GM12878 (cell line): Measurements from ENCODE around the gene TEKT5. TPM values are rescaled to one million over a fixed set of nuclear protein-coding genes. Genes with fewer than 3 reads are reported as not detected.

Experiments used
- ATAC-seq: fragments of 200-7000 bp; cut with Tn5 transposase; 3 replicates; pipeline ENCODE4 v1.9.1; 2020; ENCODE audit warnings: mild to moderate bottlenecking, moderate library complexity
- BruUV-seq: library from RNA; stranded (reverse); fragments of 400-500 nt; replicated peaks from 2 replicates; lab custom pipeline; 2021; lab: Mats Ljungman, UMichigan
- CTCF ChIA-PET: fragments of 300-600 bp; sonication (Branson Sonifier 250); formaldehyde crosslinking; extraction: SDS; loops from one replicate; lab custom pipeline; 2021; ENCODE audit warnings: inconsistent platforms; lab: Yijun Ruan, JAX
- POLR2A ChIA-PET: fragments of 350-600 bp; formaldehyde crosslinking; extraction: SDS; loops from one replicate; lab custom pipeline; 2021; ENCODE audit warnings: inconsistent platforms; lab: Charles Lee
- RAD21 ChIA-PET: fragments of 300-600 bp; sonication (Branson Sonifier 250); formaldehyde crosslinking; loops from one replicate; lab custom pipeline; 2023; ENCODE audit warnings: antibody characterized with exemption; ENCODE audit not compliant: unreplicated experiment; lab: Charles Lee
- SMC1A ChIA-PET: fragments of 300-600 bp; sonication (Branson Sonifier 250); formaldehyde crosslinking; loops from one replicate; lab custom pipeline; 2023; ENCODE audit not compliant: unreplicated experiment, uncharacterized antibody; lab: Charles Lee
- DNase-seq: peaks from one replicate; pipeline ENCODE4 v3.0.0-alpha.2; 2011; ENCODE audit warnings: low read depth, low spot score
- FAIRE-seq: peaks from 3 replicates; lab custom pipeline; 2011; peaks lifted over from hg19 to GRCh38; lab: Jason Lieb, UNC
- H2AFZ ChIP-seq: 2 replicates; pipeline ENCODE4 v1.6.0; 2011; ENCODE audit warnings: low read depth, low read length, control low read depth; ENCODE audit not compliant: control insufficient read depth
- H3K27ac ChIP-seq: 2 replicates; pipeline ENCODE4 v1.5.1; 2011; ENCODE audit warnings: control low read depth; ENCODE audit not compliant: control insufficient read depth, insufficient read depth
- H3K27me3 ChIP-seq, 2 experiments: replicated peaks in 1 of 2; 2 replicates each; pipeline versions ENCODE4 v1.6.0 to v1.6.1; 2011; ENCODE audit warnings: low read length in 1 of 2; ENCODE audit not compliant: control insufficient read depth in 2 of 2, insufficient read depth in 2 of 2
- H3K36me3 ChIP-seq, 2 experiments: 2 replicates each; pipeline ENCODE4 v1.5.1; 2011; ENCODE audit warnings: low read length in 1 of 2; ENCODE audit not compliant: control insufficient read depth in 2 of 2, insufficient read depth in 2 of 2
- H3K4me1 ChIP-seq: 2 replicates; pipeline ENCODE4 v1.6.1; 2011; ENCODE audit warnings: mild to moderate bottlenecking, low read length, moderate library complexity, mixed read lengths; ENCODE audit not compliant: control insufficient read depth, insufficient read depth
- H3K4me2 ChIP-seq: 2 replicates; pipeline ENCODE4 v1.6.0; 2011; ENCODE audit warnings: control low read depth; ENCODE audit not compliant: control insufficient read depth, insufficient read depth
- H3K4me3 ChIP-seq: fragments of 200-600 bp; sonication (generic); 2 replicates; pipeline ENCODE4 v1.5.1; 2016
- H3K79me2 ChIP-seq: 2 replicates; pipeline ENCODE4 v1.6.0; 2011; ENCODE audit warnings: low read length; ENCODE audit not compliant: control insufficient read depth, insufficient read depth
- H3K9ac ChIP-seq: 2 replicates; pipeline ENCODE4 v1.8.0; 2011; ENCODE audit warnings: low read length, control low read depth, mixed read lengths; ENCODE audit not compliant: control insufficient read depth, insufficient read depth
- H3K9me3 ChIP-seq: replicated peaks from 3 replicates; pipeline ENCODE4 v1.5.1; 2011; ENCODE audit warnings: mild to moderate bottlenecking, low read length; ENCODE audit not compliant: control insufficient read depth, insufficient read depth
- H4K20me1 ChIP-seq: 2 replicates; pipeline ENCODE4 v1.6.0; 2011; ENCODE audit not compliant: control insufficient read depth, insufficient read depth
- ASH2L ChIP-seq: fragments of 300-600, 200-600 bp; sonication (generic); IDR thresholded peaks from 2 replicates; pipeline ENCODE4 v1.6.1; 2017; ENCODE audit warnings: low read depth, mild to moderate bottlenecking, borderline replicate concordance
- ATF2 ChIP-seq: IDR thresholded peaks from 2 replicates; pipeline ENCODE4 v1.6.1; 2012; ENCODE audit warnings: low read length, inconsistent platforms
- BCL11A ChIP-seq: IDR thresholded peaks from 2 replicates; pipeline ENCODE4 v1.6.1; 2011; ENCODE audit warnings: low read depth, low read length
- CBFB ChIP-seq: IDR thresholded peaks from 2 replicates; pipeline ENCODE4 v1.6.1; 2016; ENCODE audit warnings: antibody characterized with exemption, low read depth
- CTCF ChIP-seq, 3 experiments: IDR thresholded peaks in 2 of 3; conservative IDR thresholded peaks in 1 of 3; 2 replicates each; pipeline ENCODE4 v1.5.1; 2011; ENCODE audit warnings: low read depth in 3 of 3, low read length in 3 of 3, mild to moderate bottlenecking in 3 of 3, control low read depth in 2 of 3, moderate library complexity in 2 of 3, inconsistent platforms in 1 of 3, mixed read lengths in 1 of 3; ENCODE audit not compliant: control insufficient read depth in 2 of 3, insufficient read depth in 1 of 3; ENCODE audit errors: extremely low read depth in 1 of 3
- IRF4 ChIP-seq: IDR thresholded peaks from 2 replicates; pipeline ENCODE4 v1.6.1; 2011; ENCODE audit warnings: low read depth, low read length
- NFYA ChIP-seq: IDR thresholded peaks from 2 replicates; pipeline ENCODE4 v1.6.1; 2011; ENCODE audit warnings: low read depth, mild to moderate bottlenecking, low read length, improper control_type of control experiment, borderline replicate concordance
- PAX8 ChIP-seq: fragments of 450-650 bp; IDR thresholded peaks from 2 replicates; pipeline ENCODE4 v1.6.1; 2017; ENCODE audit warnings: mild to moderate bottlenecking, moderate library complexity
- RAD51 ChIP-seq: fragments of 450-650 bp; IDR thresholded peaks from 2 replicates; pipeline ENCODE4 v1.6.1; 2016; ENCODE audit warnings: moderate library complexity, mild to moderate bottlenecking, inconsistent platforms
- RCOR1 ChIP-seq: conservative IDR thresholded peaks from 2 replicates; pipeline ENCODE4 v1.6.1; 2012; ENCODE audit warnings: low read depth, low read length, improper control_type of control experiment
- ZBTB33 ChIP-seq: fragments of 450-650 bp; IDR thresholded peaks from 2 replicates; pipeline ENCODE4 v1.6.1; 2017; ENCODE audit warnings: mild to moderate bottlenecking
- ZSCAN29 ChIP-seq: fragments of 450-650 bp; IDR thresholded peaks from 2 replicates; pipeline ENCODE4 v1.6.1; 2017; ENCODE audit warnings: mild to moderate bottlenecking, moderate library complexity
- WGBS: methylation state at CpG from one replicate; pipeline ENCODE4 v1.1.6; 2016; ENCODE audit warnings: low lambda C conversion rate; ENCODE audit not compliant: insufficient replicate concordance, insufficient coverage; ENCODE audit errors: missing lambda C conversion rate; 5-methylcytosine and 5-hydroxymethylcytosine counted together
- in situ Hi-C: fragments of 300-500 bp; cut with MboI; formaldehyde crosslinking; loops from 9 replicates; pipeline ENCODE4 v1.14.3; 2018; ENCODE audit warnings: mixed read lengths
- intact Hi-C: fragments of 100-400 bp; cut with micrococcal nuclease; formaldehyde crosslinking; loops from one replicate; pipeline ENCODE4 v1.14.2; 2022; ENCODE audit not compliant: unreplicated experiment
- polyA plus RNA-seq, 11 experiments: library from polyadenylated mRNA; depleted of rRNA in 4 of 11; unstranded in 6 of 11; stranded (reverse) in 5 of 11; fragments of >200 nt; fragmentation: Nextera tagmentation in 4 of 11; fragmentation: Illumina TruSeq in 1 of 11; extraction: Ambion mirVana in 4 of 11; extraction: Trizol in 1 of 11; gene quantifications; 1 replicate in 1 of 11; 2 replicates in 10 of 11; pipeline versions ENCODE4 v1.2.1 to v1.2.3, GENCODE V29; 2011 to 2016; ENCODE audit warnings: inconsistent platforms in 2 of 11, missing spikeins in 2 of 11, low read depth in 1 of 11
- total RNA-seq, 4 experiments: library from RNA; depleted of rRNA in 3 of 4; stranded (reverse); fragments of >200 nt in 3 of 4; fragmentation: Illumina TruSeq in 1 of 4; extraction: Trizol in 1 of 4; gene quantifications; 2 replicates each; pipeline versions ENCODE4 v1.2.1 to v1.2.3, GENCODE V29; 2013 to 2021

The TEKT5 gene
- total and polyA plus RNA-seq, 10 of the 15 experiments (the other 5 are each of a cell fraction or from before 2014, with no cell fraction given) = 0.19 to 2.2 (median 0.68) TPM; not detected in 1

- H3K9me3 ChIP-seq = no peaks in the 10 kb centered on the region
- H3K36me3 ChIP-seq = no peaks in the 10 kb centered on the region
- no peak for FAIRE-seq
- H3K79me2 ChIP-seq = no peaks in the 10 kb centered on the region
- H3K4me1 ChIP-seq = peaks cover 6% of the 10 kb centered on the region
- H2AFZ ChIP-seq = no peak overlapping the region
- no peak overlapping the region for H3K4me2 ChIP-seq
- RAD21 ChIA-PET = no interaction called here
- intact Hi-C loops = no loop called here
- no peak overlapping the region for H3K4me3 ChIP-seq
- in situ Hi-C loops = no loop called here
- no peak for DNase-seq
- H3K9ac ChIP-seq = no peak overlapping the region
- POLR2A ChIA-PET = no interaction called here
- no peak for TF ChIP-seq CTCF (IDR thresholded peaks at IDR 0.05 in 2 of 3, conservative IDR thresholded peaks at IDR 0.05 in 1 of 3; ENCODE audit: control insufficient read depth in 2 of 3, extremely low read depth in 1 of 3, insufficient read depth in 1 of 3, low read depth in 3 of 3, low read length in 3 of 3)
- TF ChIP-seq ZSCAN29 = no peak
- WGBS = 8% methylated on average over 3 of the region's 3 CpGs
- H3K27ac ChIP-seq = no peak overlapping the region
- no peak for ATAC-seq
- no TSS peak for BruUV-seq
- H3K27me3 ChIP-seq = peaks cover 0 to 5% of the 10 kb centered on the region in 2 experiments; a peak in 1 of 4 replicates
- SMC1A ChIA-PET = no interaction called here
- H4K20me1 ChIP-seq = no peaks in the 10 kb centered on the region
- CTCF ChIA-PET = no interaction called here
Observed at GRCh38 chr16:10623059-10623458, 71.7 kb downstream of the TEKT5 start.

- H2AFZ ChIP-seq = no peak overlapping the region
- ChIA-PET POLR2A (no interaction called here), RAD21 (no interaction called here), CTCF (no interaction called here), SMC1A (no interaction called here)
- WGBS = 43% methylated on average over 19 of the region's 19 CpGs
- no peaks in the 10 kb centered on the region for H3K9me3 ChIP-seq
- H4K20me1 ChIP-seq = no peaks in the 10 kb centered on the region
- ATAC-seq (no peak), FAIRE-seq (no peak), DNase-seq (no peak)
- H3K27ac ChIP-seq = no peak overlapping the region
- no peaks in the 10 kb centered on the region for H3K79me2 ChIP-seq
- peaks cover 6% of the 10 kb centered on the region for H3K4me1 ChIP-seq
- intact Hi-C loops (no loop called here), in situ Hi-C loops (no loop called here)
- no peak overlapping the region for H3K9ac ChIP-seq
- H3K36me3 ChIP-seq = no peaks in the 10 kb centered on the region
- no TSS peak for BruUV-seq
- no peak overlapping the region for H3K4me3 ChIP-seq
- peaks cover 0 to 5% of the 10 kb centered on the region in 2 experiments; a peak in 1 of 4 replicates for H3K27me3 ChIP-seq
- no peak overlapping the region for H3K4me2 ChIP-seq
- TF ChIP-seq ATF2 (no peak), ASH2L (no peak), NFYA (no peak), RAD51 (no peak), CBFB (no peak), BCL11A (no peak), RCOR1 (no peak), PAX8 (no peak), IRF4 (no peak), ZBTB33 (no peak)
Observed at GRCh38 chr16:10622036-10622921, 72.5 kb downstream of the TEKT5 start.
